A549 (cell line): Measurements from ENCODE around the gene HMG20A. TPM values are rescaled to one million over a fixed set of nuclear protein-coding genes. Genes with fewer than 3 reads are reported as not detected.

ENCODE experiments used
- ATAC-seq, 2 experiments: fragments of 200-7000 bp in 1 of 2; fragments of >200 bp in 1 of 2; cut with Nextera tagmentation in 1 of 2; cut with Tn5 transposase in 1 of 2; 3 replicates each; pipeline versions ENCODE4 v1.8.0 to v1.9.1; 2018 to 2020; ENCODE audit warnings: mild to moderate bottlenecking in 1 of 2, moderate library complexity in 1 of 2
- CTCF ChIA-PET: fragments of 300-600 bp; sonication (Branson Sonifier 250); formaldehyde crosslinking; extraction: SDS; loops from one replicate; lab custom pipeline; 2021; ENCODE audit warnings: antibody characterized with exemption, inconsistent platforms; lab: Yijun Ruan, JAX
- POLR2A ChIA-PET: fragments of 350-600 bp; formaldehyde crosslinking; extraction: SDS; loops from one replicate; lab custom pipeline; 2021; ENCODE audit warnings: antibody characterized with exemption, inconsistent platforms; lab: Yijun Ruan, JAX
- DNase-seq, 2 experiments: peaks; one replicate each; pipeline versions ENCODE4 v3.0.0 to v3.0.0-alpha.2; 2011 to 2016; ENCODE audit warnings: low read depth in 1 of 2, low spot score in 1 of 2
- FAIRE-seq: peaks from 2 replicates; lab custom pipeline; 2011; peaks lifted over from hg19 to GRCh38; lab: Jason Lieb, UNC
- H3K27ac ChIP-seq, 2 experiments: fragments of >200 bp; sonication (Bioruptor Twin); formaldehyde crosslinking; 3 replicates each; pipeline ENCODE4 v1.5.1; 2016 to 2017
- H3K4me1 ChIP-seq: fragments of >200 bp; sonication (Bioruptor Twin); formaldehyde crosslinking; 3 replicates; pipeline ENCODE4 v1.6.1; 2016
- H3K4me2 ChIP-seq: fragments of >200 bp; sonication (Bioruptor Twin); formaldehyde crosslinking; 3 replicates; pipeline ENCODE4 v1.6.1; 2016
- H3K4me3 ChIP-seq: fragments of >200 bp; sonication (Bioruptor Twin); formaldehyde crosslinking; 3 replicates; pipeline ENCODE4 v1.5.1; 2016
- H3K9me3 ChIP-seq: fragments of >200 bp; sonication (Bioruptor Twin); formaldehyde crosslinking; 3 replicates; pipeline ENCODE4 v1.6.1; 2016
- BHLHE40 ChIP-seq: IDR thresholded peaks from 2 replicates; pipeline ENCODE4 v1.6.1; 2012; ENCODE audit warnings: low read depth, low read length, inconsistent platforms
- CBX2 ChIP-seq: fragments of 200-600 bp; sonication (generic); IDR thresholded peaks from 2 replicates; pipeline ENCODE4 v1.6.1; 2016; ENCODE audit warnings: low read depth, mild to moderate bottlenecking, borderline replicate concordance
- CEBPB ChIP-seq, 2 experiments: fragments of >200 bp in 1 of 2; sonication (Bioruptor Twin) in 1 of 2; formaldehyde crosslinking in 1 of 2; IDR thresholded peaks; 2 replicates each; pipeline ENCODE4 v1.6.1; 2012 to 2016
- EHF ChIP-seq: fragments of 250-450 bp; sonication (Bioruptor Pico); IDR thresholded peaks from 2 replicates; pipeline ENCODE4 v1.5.0; 2020; ENCODE audit warnings: mild to moderate bottlenecking
- EHMT2 ChIP-seq: fragments of 200-600 bp; sonication (generic); IDR thresholded peaks from 2 replicates; pipeline ENCODE4 v1.6.1; 2016; ENCODE audit warnings: antibody characterized with exemption, low read depth, mild to moderate bottlenecking, moderate library complexity
- GATA3 ChIP-seq: IDR thresholded peaks from 2 replicates; pipeline ENCODE4 v1.6.1; 2012; ENCODE audit warnings: borderline replicate concordance
- HMGXB4 ChIP-seq: fragments of 250-450 bp; sonication (Bioruptor Pico); IDR thresholded peaks from 2 replicates; pipeline ENCODE4 v1.5.0; 2021; ENCODE audit warnings: mild to moderate bottlenecking, moderate library complexity, borderline replicate concordance
- HOXB13 ChIP-seq: fragments of 250-450 bp; sonication (Bioruptor Pico); IDR thresholded peaks from 2 replicates; pipeline ENCODE4 v1.5.0; 2020; ENCODE audit warnings: low read depth, mild to moderate bottlenecking, moderate library complexity
- HOXB5 ChIP-seq: fragments of 250-450 bp; sonication (Bioruptor Pico); IDR thresholded peaks from 2 replicates; pipeline ENCODE4 v1.5.0; 2020; ENCODE audit warnings: mild to moderate bottlenecking, moderate library complexity
- MAFK ChIP-seq: fragments of 450-650 bp; IDR thresholded peaks from 2 replicates; pipeline ENCODE4 v1.6.1; 2014; ENCODE audit not compliant: partially characterized antibody
- NFE2L2 ChIP-seq: fragments of 150-350 bp; conservative IDR thresholded peaks from 2 replicates; pipeline ENCODE4 v1.6.1; 2014; ENCODE audit warnings: low read length
- PBX3 ChIP-seq: IDR thresholded peaks from 2 replicates; pipeline ENCODE4 v1.6.1; 2012
- PHF8 ChIP-seq: fragments of 200-600 bp; sonication (generic); IDR thresholded peaks from 2 replicates; pipeline ENCODE4 v1.6.1; 2016; ENCODE audit warnings: low read depth, mild to moderate bottlenecking, antibody characterized with exemption, moderate library complexity, borderline replicate concordance
- RARB ChIP-seq: fragments of 250-450 bp; sonication (Bioruptor Pico); IDR thresholded peaks from 2 replicates; pipeline ENCODE4 v1.8.0; 2021; ENCODE audit warnings: mild to moderate bottlenecking, moderate library complexity
- RCOR1 ChIP-seq: fragments of 150-350 bp; IDR thresholded peaks from 2 replicates; pipeline ENCODE4 v1.6.1; 2014; ENCODE audit warnings: antibody characterized with exemption, low read length, low read depth
- SMC3 ChIP-seq: fragments of >200 bp; sonication (Bioruptor Twin); formaldehyde crosslinking; IDR thresholded peaks from 3 replicates; pipeline ENCODE4 v1.6.1; 2018; ENCODE audit warnings: inconsistent platforms
- WGBS: methylation state at CpG from one replicate; pipeline ENCODE4 v1.1.6; 2017; ENCODE audit errors: missing lambda C conversion rate; 5-methylcytosine and 5-hydroxymethylcytosine counted together
- polyA plus RNA-seq, 4 experiments: library from polyadenylated mRNA; depleted of rRNA in 3 of 4; stranded (reverse); fragments of >200 nt; fragmentation: RNase III in 1 of 4; extraction: RNeasy Plus Mini Kit Qiagen cat#74134 plus additional on column Dnase treatment in 1 of 4; gene quantifications; 2 replicates in 3 of 4; 3 replicates in 1 of 4; pipeline ENCODE4 v1.2.3, GENCODE V29; 2011 to 2017
- TF ChIP-seq, protein P1 (sequence below): fragments of >200 bp; sonication (Bioruptor Twin); formaldehyde crosslinking; IDR thresholded peaks from 3 replicates; pipeline ENCODE4 v1.6.1; 2016
- TF ChIP-seq, protein P2 (sequence below): fragments of >200 bp; sonication (Bioruptor Twin); formaldehyde crosslinking; IDR thresholded peaks from 3 replicates; pipeline ENCODE4 v1.5.1; 2016
- TF ChIP-seq, protein P3 (sequence below): fragments of 150-350 bp; IDR thresholded peaks from 2 replicates; pipeline ENCODE4 v1.6.1; 2014; ENCODE audit warnings: low read depth, mild to moderate bottlenecking, low read length

The HMG20A gene
- polyA plus RNA-seq, 2 of the 4 experiments (the other 2 are of a cell fraction) = 29.5 to 85.1 TPM

DNA sequence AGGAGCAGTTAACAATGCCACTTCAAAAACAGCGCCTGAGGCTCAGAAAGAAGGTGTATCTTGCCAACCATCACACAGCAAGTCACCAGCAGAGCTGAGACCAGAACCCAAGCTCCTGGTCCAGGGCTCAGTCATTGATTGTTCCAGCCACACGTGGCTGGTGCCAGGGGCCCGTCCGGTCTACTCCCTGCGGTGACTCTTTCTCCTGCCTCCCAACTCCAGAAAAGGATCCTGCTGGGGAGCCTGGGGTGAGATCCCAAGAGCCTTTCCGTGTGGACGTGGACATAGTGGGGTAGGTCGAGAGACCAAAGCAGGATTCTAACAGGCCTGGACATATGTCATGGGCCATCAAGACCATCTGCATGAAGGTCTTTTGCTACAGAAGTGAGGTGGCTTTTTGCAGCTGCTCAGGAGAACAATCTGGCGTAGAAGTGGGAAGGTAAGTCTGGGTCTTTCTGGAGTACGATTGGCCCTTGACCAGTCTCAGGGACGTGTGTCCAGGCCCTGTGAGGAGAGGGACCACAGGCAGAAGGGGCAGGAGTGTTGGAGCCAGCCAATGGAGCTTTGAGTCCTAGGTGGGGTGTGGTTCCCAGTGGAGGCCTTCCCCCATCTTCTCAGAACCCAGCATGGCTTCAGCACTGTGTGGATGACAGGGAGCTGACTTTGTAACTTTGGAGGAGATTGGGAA lies 105.4 kb downstream of the HMG20A start:
- ATAC-seq (no peak), DNase-seq (no peak), FAIRE-seq (no peak)
- WGBS = 75% methylated on average over 11 of the region's 11 CpGs
- Histone ChIP-seq H3K9me3 (no peaks in the 10 kb centered on the region), H3K4me1 (no peaks in the 10 kb centered on the region), H3K4me2 (no peak overlapping the region), H3K4me3 (no peak overlapping the region), H3K27ac (no peak overlapping the region)
- ChIA-PET POLR2A (interaction anchor here (1.8 kb wide), 1 partner anchor 17 kb away, joined by 5 read pairs; no protein-coding TSS in a partner anchor), CTCF (interaction anchor here (0.8 to 9.7 kb wide), 4 partner anchors 11 to 29 kb away, joined by 4 to 97 read pairs (median 5); no protein-coding TSS in a partner anchor)
- no peak for TF ChIP-seq BHLHE40
- no peak for TF ChIP-seq HOXB13 (CRISPR knock-in tag)
- TF ChIP-seq GATA3 = no peak
- TF ChIP-seq PHF8 = no peak
- no peak for TF ChIP-seq EHF (CRISPR knock-in tag)
- TF ChIP-seq RCOR1 = no peak
- no peak for TF ChIP-seq CEBPB (IDR thresholded peaks at IDR 0.05)
- TF ChIP-seq, protein P1, sequence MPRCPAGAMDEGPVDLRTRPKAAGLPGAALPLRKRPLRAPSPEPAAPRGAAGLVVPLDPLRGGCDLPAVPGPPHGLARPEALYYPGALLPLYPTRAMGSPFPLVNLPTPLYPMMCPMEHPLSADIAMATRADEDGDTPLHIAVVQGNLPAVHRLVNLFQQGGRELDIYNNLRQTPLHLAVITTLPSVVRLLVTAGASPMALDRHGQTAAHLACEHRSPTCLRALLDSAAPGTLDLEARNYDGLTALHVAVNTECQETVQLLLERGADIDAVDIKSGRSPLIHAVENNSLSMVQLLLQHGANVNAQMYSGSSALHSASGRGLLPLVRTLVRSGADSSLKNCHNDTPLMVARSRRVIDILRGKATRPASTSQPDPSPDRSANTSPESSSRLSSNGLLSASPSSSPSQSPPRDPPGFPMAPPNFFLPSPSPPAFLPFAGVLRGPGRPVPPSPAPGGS = no peak
- TF ChIP-seq MAFK = no peak
- no peak for TF ChIP-seq PBX3
- TF ChIP-seq, protein P2, sequence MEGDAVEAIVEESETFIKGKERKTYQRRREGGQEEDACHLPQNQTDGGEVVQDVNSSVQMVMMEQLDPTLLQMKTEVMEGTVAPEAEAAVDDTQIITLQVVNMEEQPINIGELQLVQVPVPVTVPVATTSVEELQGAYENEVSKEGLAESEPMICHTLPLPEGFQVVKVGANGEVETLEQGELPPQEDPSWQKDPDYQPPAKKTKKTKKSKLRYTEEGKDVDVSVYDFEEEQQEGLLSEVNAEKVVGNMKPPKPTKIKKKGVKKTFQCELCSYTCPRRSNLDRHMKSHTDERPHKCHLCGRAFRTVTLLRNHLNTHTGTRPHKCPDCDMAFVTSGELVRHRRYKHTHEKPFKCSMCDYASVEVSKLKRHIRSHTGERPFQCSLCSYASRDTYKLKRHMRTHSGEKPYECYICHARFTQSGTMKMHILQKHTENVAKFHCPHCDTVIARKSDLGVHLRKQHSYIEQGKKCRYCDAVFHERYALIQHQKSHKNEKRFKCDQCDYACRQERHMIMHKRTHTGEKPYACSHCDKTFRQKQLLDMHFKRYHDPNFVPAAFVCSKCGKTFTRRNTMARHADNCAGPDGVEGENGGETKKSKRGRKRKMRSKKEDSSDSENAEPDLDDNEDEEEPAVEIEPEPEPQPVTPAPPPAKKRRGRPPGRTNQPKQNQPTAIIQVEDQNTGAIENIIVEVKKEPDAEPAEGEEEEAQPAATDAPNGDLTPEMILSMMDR = no peak
- TF ChIP-seq EHMT2 = no peak
- TF ChIP-seq CBX2 = no peak
- TF ChIP-seq NFE2L2 = no peak
- TF ChIP-seq, protein P3, sequence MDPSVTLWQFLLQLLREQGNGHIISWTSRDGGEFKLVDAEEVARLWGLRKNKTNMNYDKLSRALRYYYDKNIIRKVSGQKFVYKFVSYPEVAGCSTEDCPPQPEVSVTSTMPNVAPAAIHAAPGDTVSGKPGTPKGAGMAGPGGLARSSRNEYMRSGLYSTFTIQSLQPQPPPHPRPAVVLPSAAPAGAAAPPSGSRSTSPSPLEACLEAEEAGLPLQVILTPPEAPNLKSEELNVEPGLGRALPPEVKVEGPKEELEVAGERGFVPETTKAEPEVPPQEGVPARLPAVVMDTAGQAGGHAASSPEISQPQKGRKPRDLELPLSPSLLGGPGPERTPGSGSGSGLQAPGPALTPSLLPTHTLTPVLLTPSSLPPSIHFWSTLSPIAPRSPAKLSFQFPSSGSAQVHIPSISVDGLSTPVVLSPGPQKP = no peak
- no peak for TF ChIP-seq HMGXB4 (CRISPR knock-in tag)
- TF ChIP-seq RARB = no peak
- TF ChIP-seq SMC3 = no peak
- TF ChIP-seq HOXB5 = no peak
